ENCODE results near the gene PCNA. TPM values are rescaled to one million over a fixed set of nuclear protein-coding genes. Genes with fewer than 3 reads are reported as not detected.

Gene PCNA
- total RNA-seq, 1 donor from 2014 or later, result 35.5 TPM

DNA sequence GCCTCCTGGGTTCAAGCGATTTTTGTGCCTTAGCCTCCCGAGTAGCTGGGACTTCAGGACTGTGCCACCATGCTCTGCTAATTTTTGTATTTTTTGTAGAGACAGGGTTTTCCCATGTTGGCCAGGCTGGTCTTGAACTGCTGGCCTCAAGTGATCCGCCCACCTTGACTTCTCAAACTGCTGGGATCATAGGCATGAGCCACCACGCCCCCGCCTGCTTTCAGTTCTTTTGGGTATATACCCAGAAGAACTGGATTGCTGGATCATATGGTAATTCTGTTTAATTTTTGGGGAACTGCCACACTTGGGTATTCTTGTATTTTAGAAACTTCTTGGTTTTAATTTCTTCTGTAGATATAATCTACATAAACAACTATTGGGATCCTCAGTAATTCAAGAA is 24.1 kb upstream of the PCNA start:
- Histone ChIP-seq H3K36me3 (ENCODE audit: control insufficient read depth in 3 of 3, insufficient read depth in 3 of 3, low read length in 3 of 3) (no peaks in the 10 kb centered on the region), H3K27me3 (ENCODE audit: control insufficient read depth in 3 of 3, insufficient read depth in 3 of 3, low read length in 3 of 3) (no peaks in the 10 kb centered on the region), H3K9ac (ENCODE audit: low read depth in 1 of 3, low read length in 3 of 3) (no peak overlapping the region), H3K4me3 (ENCODE audit: low read length in 3 of 3) (no peak overlapping the region), H3K27ac (ENCODE audit: low read depth, low read length) (no peak overlapping the region), H3K9me3 (ENCODE audit: control insufficient read depth in 3 of 3, low read length in 3 of 3) (no peaks in the 10 kb centered on the region), H3K4me1 (ENCODE audit: control insufficient read depth in 3 of 3, insufficient read depth in 3 of 3, low read length in 3 of 3) (peaks cover 25 to 50% (median 48%) of the 10 kb centered on the region in 3 donors)

DNA sequence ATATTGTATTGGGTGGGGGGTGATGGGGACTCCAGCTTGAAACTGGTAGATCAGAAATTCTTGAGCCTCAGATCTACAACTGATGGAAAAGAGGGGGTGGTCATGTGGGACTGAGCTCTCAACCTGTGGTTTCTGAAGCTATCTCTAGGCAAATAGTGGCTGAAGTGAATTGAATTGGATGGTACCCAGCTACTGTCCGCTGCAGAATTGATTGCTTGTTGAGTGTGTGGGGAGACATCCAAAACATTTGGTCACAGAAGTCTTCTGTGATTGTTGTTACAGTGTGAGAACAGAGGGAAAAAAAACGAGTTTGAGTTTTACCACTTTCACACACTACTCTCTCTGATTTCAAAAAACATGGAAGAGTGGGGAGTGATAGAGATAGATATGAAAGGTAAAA is 21.9 kb upstream of the PCNA start:
- Histone ChIP-seq H3K27me3 (ENCODE audit: control insufficient read depth in 3 of 3, insufficient read depth in 3 of 3, low read length in 3 of 3) (no peaks in the 10 kb centered on the region), H3K27ac (ENCODE audit: low read depth, low read length) (no peak overlapping the region), H3K4me3 (ENCODE audit: low read length in 3 of 3) (no peak overlapping the region), H3K4me1 (ENCODE audit: control insufficient read depth in 3 of 3, insufficient read depth in 3 of 3, low read length in 3 of 3) (peaks cover 8 to 33% (median 33%) of the 10 kb centered on the region in 3 donors), H3K36me3 (ENCODE audit: control insufficient read depth in 3 of 3, insufficient read depth in 3 of 3, low read length in 3 of 3) (no peaks in the 10 kb centered on the region), H3K9me3 (ENCODE audit: control insufficient read depth in 3 of 3, low read length in 3 of 3) (no peaks in the 10 kb centered on the region), H3K9ac (ENCODE audit: low read depth in 1 of 3, low read length in 3 of 3) (no peak overlapping the region)

DNA sequence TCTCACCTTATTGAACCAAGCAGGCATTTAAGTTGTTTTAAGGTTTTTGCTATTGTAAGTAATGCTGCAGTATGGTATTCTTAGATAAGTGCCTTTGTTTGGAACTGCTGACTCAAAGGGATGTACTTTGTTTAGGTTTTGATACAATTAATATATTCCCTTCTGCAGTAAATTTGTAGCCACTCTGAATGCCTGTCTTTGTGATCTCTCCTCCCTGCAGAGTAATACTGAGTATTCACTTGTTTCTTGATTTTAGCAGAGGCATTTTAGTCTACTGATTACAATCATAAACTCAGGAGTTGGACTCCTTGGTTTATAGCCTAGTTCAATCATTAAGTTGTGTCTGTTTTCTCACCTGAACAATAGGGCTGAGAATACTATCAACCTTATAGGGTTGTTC is 20.4 kb upstream of the PCNA start:
- no peaks in the 10 kb centered on the region for H3K36me3 ChIP-seq (ENCODE audit: control insufficient read depth in 3 of 3, insufficient read depth in 3 of 3, low read length in 3 of 3)
- H3K4me3 ChIP-seq (ENCODE audit: low read length in 3 of 3), result no peak overlapping the region
- no peak overlapping the region for H3K27ac ChIP-seq (ENCODE audit: low read depth, low read length)
- H3K27me3 ChIP-seq (ENCODE audit: control insufficient read depth in 3 of 3, insufficient read depth in 3 of 3, low read length in 3 of 3), result no peaks in the 10 kb centered on the region
- peaks cover 14 to 35% (median 34%) of the 10 kb centered on the region in 3 donors for H3K4me1 ChIP-seq (ENCODE audit: control insufficient read depth in 3 of 3, insufficient read depth in 3 of 3, low read length in 3 of 3)
- H3K9me3 ChIP-seq (ENCODE audit: control insufficient read depth in 3 of 3, low read length in 3 of 3), result no peaks in the 10 kb centered on the region
- H3K9ac ChIP-seq (ENCODE audit: low read depth in 1 of 3, low read length in 3 of 3), result no peak overlapping the region

DNA sequence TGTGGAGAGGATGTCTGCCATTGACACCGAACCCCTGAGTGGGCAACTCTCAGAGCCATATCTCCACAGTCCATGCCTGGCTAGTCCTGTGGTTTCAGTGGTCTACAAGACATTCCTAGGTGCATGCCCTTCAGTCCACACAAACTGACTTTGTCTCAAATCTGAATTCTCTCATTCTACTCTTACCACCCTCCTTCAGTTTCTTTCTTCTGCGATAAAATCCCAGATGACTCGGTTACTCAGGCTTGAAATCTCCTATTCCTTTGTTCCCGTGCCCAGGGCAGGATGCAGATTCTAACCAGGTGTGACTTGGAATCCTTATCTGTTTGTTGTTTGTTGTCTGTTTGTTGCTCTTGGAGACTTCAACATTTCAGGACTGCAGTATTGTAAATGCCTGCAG is 16.3 kb upstream of the PCNA start:
- Histone ChIP-seq H3K27ac (ENCODE audit: low read depth, low read length) (peak overlapping the region; percentile 50), H3K9ac (ENCODE audit: low read depth in 1 of 3, low read length in 3 of 3) (peak overlapping the region in 1 of 3 donors; percentile 51), H3K9me3 (ENCODE audit: control insufficient read depth in 3 of 3, low read length in 3 of 3) (no peaks in the 10 kb centered on the region), H3K4me1 (ENCODE audit: control insufficient read depth in 3 of 3, insufficient read depth in 3 of 3, low read length in 3 of 3) (peaks cover 18 to 24% (median 23%) of the 10 kb centered on the region in 3 donors), H3K4me3 (ENCODE audit: low read length in 3 of 3) (no peak overlapping the region), H3K36me3 (ENCODE audit: control insufficient read depth in 3 of 3, insufficient read depth in 3 of 3, low read length in 3 of 3) (no peaks in the 10 kb centered on the region), H3K27me3 (ENCODE audit: control insufficient read depth in 3 of 3, insufficient read depth in 3 of 3, low read length in 3 of 3) (no peaks in the 10 kb centered on the region)

DNA sequence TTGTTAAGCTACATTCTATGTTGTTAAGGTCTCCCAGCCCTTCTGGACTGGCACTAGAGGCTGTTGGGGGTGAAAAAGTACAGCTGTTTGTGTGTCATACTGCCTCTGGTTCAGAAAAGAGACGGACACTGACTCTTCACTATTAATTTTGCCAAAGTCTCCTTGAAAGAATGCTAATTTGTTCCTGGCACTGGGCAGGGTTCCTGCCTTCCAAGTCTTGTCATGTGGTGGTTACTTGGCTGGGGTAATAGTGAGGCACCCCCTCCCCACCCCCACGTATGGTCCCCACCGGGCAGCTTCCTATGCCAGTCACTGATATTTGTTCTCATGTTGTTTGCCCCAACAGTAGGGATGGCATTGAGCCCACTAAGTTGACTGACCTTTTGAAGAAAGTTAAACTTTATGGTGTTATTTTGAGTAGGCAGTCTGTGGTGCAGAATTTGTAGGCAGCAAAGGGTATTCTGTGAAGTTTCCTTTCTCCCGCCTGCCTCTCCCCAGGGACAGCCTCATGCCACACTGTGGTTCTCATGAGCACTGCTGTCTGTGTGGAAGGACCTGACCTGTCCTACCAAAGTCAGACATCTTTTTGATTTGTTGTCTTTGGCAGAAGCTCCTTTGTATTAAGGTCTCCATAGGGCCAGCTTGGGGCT is 15.7 kb upstream of the PCNA start:
- peak overlapping the region; percentile 50 for H3K27ac ChIP-seq (ENCODE audit: low read depth, low read length)
- no peaks in the 10 kb centered on the region for H3K36me3 ChIP-seq (ENCODE audit: control insufficient read depth in 3 of 3, insufficient read depth in 3 of 3, low read length in 3 of 3)
- no peaks in the 10 kb centered on the region for H3K9me3 ChIP-seq (ENCODE audit: control insufficient read depth in 3 of 3, low read length in 3 of 3)
- peaks cover 16 to 24% (median 23%) of the 10 kb centered on the region in 3 donors for H3K4me1 ChIP-seq (ENCODE audit: control insufficient read depth in 3 of 3, insufficient read depth in 3 of 3, low read length in 3 of 3)
- peak overlapping the region in 1 of 3 donors; percentile 10 for H3K4me3 ChIP-seq (ENCODE audit: low read length in 3 of 3)
- H3K27me3 ChIP-seq (ENCODE audit: control insufficient read depth in 3 of 3, insufficient read depth in 3 of 3, low read length in 3 of 3), result no peaks in the 10 kb centered on the region
- H3K9ac ChIP-seq (ENCODE audit: low read depth in 1 of 3, low read length in 3 of 3), result peak overlapping the region; percentile 10 to 51 (median 14)

DNA sequence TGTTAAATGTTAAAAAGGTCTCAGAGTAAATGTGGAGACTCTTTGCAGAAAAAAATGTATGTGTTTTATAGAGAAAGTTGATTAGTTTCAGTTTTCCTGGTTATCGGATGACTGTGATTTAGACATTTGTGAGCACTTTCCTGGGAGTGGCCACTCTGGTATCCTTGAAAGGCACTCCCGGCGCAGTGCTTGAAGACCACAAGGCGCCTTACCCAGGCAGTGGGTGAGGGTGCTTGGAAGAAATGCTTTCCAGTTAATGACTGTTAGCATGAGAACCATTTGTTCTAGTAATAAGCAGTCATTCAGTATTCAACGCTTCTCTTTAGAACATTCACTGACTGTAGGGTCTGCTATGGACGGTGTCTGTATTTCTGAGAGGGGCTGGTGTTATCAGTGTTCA is 14.2 kb upstream of the PCNA start:
- Histone ChIP-seq H3K4me1 (ENCODE audit: control insufficient read depth in 3 of 3, insufficient read depth in 3 of 3, low read length in 3 of 3) (peaks cover 16 to 24% (median 23%) of the 10 kb centered on the region in 3 donors), H3K27me3 (ENCODE audit: control insufficient read depth in 3 of 3, insufficient read depth in 3 of 3, low read length in 3 of 3) (no peaks in the 10 kb centered on the region), H3K36me3 (ENCODE audit: control insufficient read depth in 3 of 3, insufficient read depth in 3 of 3, low read length in 3 of 3) (no peaks in the 10 kb centered on the region), H3K27ac (ENCODE audit: low read depth, low read length) (no peak overlapping the region), H3K9me3 (ENCODE audit: control insufficient read depth in 3 of 3, low read length in 3 of 3) (no peaks in the 10 kb centered on the region), H3K9ac (ENCODE audit: low read depth in 1 of 3, low read length in 3 of 3) (no peak overlapping the region), H3K4me3 (ENCODE audit: low read length in 3 of 3) (no peak overlapping the region)

DNA sequence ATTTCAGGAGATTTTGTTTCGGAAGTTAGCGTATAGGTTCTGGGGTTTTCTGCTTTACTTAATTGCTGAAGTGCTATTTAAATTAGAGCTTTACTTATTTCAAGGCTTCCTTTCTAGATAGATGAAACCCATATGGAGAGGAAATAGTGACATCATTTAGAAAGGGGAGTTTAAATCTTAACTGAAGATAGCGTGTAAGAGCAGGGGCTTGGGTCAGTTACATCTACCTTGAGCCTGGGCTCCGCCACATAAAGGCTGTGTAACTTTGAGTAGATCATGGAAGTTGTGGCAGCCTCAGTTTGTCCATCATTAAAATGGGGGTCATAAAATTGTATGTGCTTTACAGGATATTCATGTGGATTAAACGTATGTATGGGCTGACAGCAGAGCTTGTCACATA is 11.7 kb upstream of the PCNA start:
- Histone ChIP-seq H3K36me3 (ENCODE audit: control insufficient read depth in 3 of 3, insufficient read depth in 3 of 3, low read length in 3 of 3) (peaks cover 0 to 4% (median 0%) of the 10 kb centered on the region in 3 donors), H3K4me3 (ENCODE audit: low read length in 3 of 3) (peak overlapping the region in 1 of 3 donors; percentile 57), H3K4me1 (ENCODE audit: control insufficient read depth in 3 of 3, insufficient read depth in 3 of 3, low read length in 3 of 3) (peaks cover 34 to 41% (median 34%) of the 10 kb centered on the region in 3 donors), H3K9ac (ENCODE audit: low read depth in 1 of 3, low read length in 3 of 3) (peak overlapping the region in 1 of 3 donors; percentile 19), H3K27ac (ENCODE audit: low read depth, low read length) (peak overlapping the region; percentile 21), H3K27me3 (ENCODE audit: control insufficient read depth in 3 of 3, insufficient read depth in 3 of 3, low read length in 3 of 3) (no peaks in the 10 kb centered on the region), H3K9me3 (ENCODE audit: control insufficient read depth in 3 of 3, low read length in 3 of 3) (no peaks in the 10 kb centered on the region)

DNA sequence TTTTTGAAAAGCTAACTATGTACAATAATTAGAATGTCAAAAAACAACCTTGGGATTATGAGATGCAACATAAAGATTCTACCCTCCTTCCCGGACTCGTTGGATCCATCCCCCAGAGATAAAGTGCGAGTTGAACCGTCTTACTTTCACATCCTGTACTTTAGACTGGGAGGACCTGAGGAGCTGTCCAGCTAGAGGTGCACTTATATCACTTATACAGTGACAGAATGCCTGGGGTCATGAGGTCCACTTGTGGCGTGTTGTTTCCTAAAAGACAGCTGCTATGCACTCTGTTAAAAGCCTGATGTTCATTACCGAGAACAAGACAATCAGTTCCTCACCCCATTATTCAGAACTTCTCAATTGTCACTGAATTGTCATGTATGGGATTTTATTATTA is 9.1 kb upstream of the PCNA start:
- H3K4me3 ChIP-seq (ENCODE audit: low read length in 3 of 3), result peak overlapping the region in 1 of 3 donors; percentile 95
- H3K36me3 ChIP-seq (ENCODE audit: control insufficient read depth in 3 of 3, insufficient read depth in 3 of 3, low read length in 3 of 3), result peaks cover 0 to 4% (median 0%) of the 10 kb centered on the region in 3 donors
- H3K9me3 ChIP-seq (ENCODE audit: control insufficient read depth in 3 of 3, low read length in 3 of 3), result no peaks in the 10 kb centered on the region
- H3K27me3 ChIP-seq (ENCODE audit: control insufficient read depth in 3 of 3, insufficient read depth in 3 of 3, low read length in 3 of 3), result no peaks in the 10 kb centered on the region
- peak overlapping the region; percentile 89 for H3K27ac ChIP-seq (ENCODE audit: low read depth, low read length)
- peak overlapping the region in 2 of 3 donors; percentile 20 to 86 for H3K9ac ChIP-seq (ENCODE audit: low read depth in 1 of 3, low read length in 3 of 3)
- peaks cover 19 to 33% (median 28%) of the 10 kb centered on the region in 3 donors for H3K4me1 ChIP-seq (ENCODE audit: control insufficient read depth in 3 of 3, insufficient read depth in 3 of 3, low read length in 3 of 3)

DNA sequence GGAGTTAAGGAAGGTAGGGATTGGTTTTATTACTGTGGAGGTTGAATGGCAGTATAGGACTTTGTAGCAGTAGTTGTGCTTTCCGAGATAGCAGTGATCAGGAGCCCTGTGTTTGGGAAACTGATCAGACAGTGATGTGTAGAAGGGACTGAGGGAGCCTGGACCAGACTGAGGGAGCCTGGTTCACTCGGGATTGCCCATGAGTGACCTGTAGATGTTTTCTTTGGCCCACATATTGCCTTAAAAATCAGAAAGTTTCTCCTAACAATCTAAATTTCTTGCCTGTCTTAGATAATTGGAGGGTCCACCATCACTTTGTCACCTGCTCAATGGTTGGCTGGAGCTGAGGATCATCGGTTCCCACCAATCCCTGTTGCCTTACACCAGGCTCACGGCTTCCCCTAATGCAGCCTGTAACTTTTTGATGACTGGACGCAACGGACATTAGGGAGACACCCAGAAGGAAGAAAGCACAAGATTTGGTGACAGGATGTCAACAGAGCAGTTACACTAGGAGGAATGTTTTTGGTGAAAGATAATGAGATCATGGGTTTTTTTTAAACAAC is 8.2 kb upstream of the PCNA start:
- Histone ChIP-seq H3K4me1 (ENCODE audit: control insufficient read depth in 3 of 3, insufficient read depth in 3 of 3, low read length in 3 of 3) (peaks cover 19 to 33% (median 28%) of the 10 kb centered on the region in 3 donors), H3K9me3 (ENCODE audit: control insufficient read depth in 3 of 3, low read length in 3 of 3) (no peaks in the 10 kb centered on the region), H3K27me3 (ENCODE audit: control insufficient read depth in 3 of 3, insufficient read depth in 3 of 3, low read length in 3 of 3) (no peaks in the 10 kb centered on the region), H3K27ac (ENCODE audit: low read depth, low read length) (peak overlapping the region; percentile 89), H3K36me3 (ENCODE audit: control insufficient read depth in 3 of 3, insufficient read depth in 3 of 3, low read length in 3 of 3) (peaks cover 0 to 4% (median 0%) of the 10 kb centered on the region in 3 donors), H3K4me3 (ENCODE audit: low read length in 3 of 3) (peak overlapping the region; percentile 89 to 95 (median 90)), H3K9ac (ENCODE audit: low read depth in 1 of 3, low read length in 3 of 3) (peak overlapping the region; percentile 86 to 91 (median 91))

DNA sequence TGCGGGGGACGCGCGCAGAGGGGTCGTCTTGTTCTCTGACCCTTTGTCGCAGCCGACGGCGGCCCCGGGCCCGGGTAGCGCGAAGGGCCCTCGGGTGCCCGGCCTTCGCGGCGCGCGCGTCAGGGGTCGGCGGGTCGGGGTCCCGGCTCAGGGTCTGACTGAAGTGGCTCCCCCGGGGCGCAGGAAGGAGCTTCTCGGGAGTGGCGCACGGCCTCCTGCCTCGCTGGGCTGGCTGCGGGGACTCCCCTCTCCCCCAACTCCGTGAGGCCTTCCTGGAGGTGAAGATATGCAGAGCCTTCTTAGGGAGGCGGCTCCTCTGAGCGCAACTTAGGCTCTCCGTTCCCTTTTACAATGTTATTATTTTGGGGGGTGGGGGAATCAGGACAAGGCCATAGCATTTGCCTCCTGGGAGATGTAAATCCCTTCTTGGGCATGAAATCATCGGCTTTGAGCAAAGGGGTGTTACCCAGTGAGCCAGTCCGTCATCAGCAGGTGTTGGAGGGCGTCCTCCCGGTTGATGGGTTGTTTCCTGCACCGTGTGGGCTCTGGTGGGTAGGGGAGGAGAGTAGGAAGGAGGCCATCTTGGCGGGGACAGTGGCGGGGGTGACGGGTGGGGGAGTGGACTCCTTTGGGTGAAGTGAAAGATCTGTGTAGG is 7.6 kb upstream of the PCNA start:
- H3K9ac ChIP-seq (ENCODE audit: low read depth in 1 of 3, low read length in 3 of 3), result peak overlapping the region; percentile 86 to 91 (median 91)
- H3K27ac ChIP-seq (ENCODE audit: low read depth, low read length), result peak overlapping the region; percentile 89
- peaks cover 0 to 4% (median 0%) of the 10 kb centered on the region in 3 donors for H3K36me3 ChIP-seq (ENCODE audit: control insufficient read depth in 3 of 3, insufficient read depth in 3 of 3, low read length in 3 of 3)
- H3K9me3 ChIP-seq (ENCODE audit: control insufficient read depth in 3 of 3, low read length in 3 of 3), result no peaks in the 10 kb centered on the region
- peaks cover 19 to 33% (median 28%) of the 10 kb centered on the region in 3 donors for H3K4me1 ChIP-seq (ENCODE audit: control insufficient read depth in 3 of 3, insufficient read depth in 3 of 3, low read length in 3 of 3)
- H3K27me3 ChIP-seq (ENCODE audit: control insufficient read depth in 3 of 3, insufficient read depth in 3 of 3, low read length in 3 of 3), result no peaks in the 10 kb centered on the region
- H3K4me3 ChIP-seq (ENCODE audit: low read length in 3 of 3), result peak overlapping the region; percentile 89 to 95 (median 90)

All from skeletal muscle tissue (tissue), 4 donors.